GM21619 (cell line): ENCODE measurements around the gene RNF41.
"Not testable (repeated sequence)": the region's sequence is repeated elsewhere in the genome, so short reads cannot be mapped to it uniquely, and the experiment has no call there.

Experiments used
- ATAC-seq: cut with Tn5 transposase; IDR thresholded peaks from one replicate; pipeline ENCODE4 v1.9.1; 2021; ENCODE audit not compliant: unreplicated experiment

Gene RNF41

GRCh38 chr12:56221757-56222530 lies at the start of gene RNF41:
TSS of gene RNF41 (minus strand) at chr12:56221922. CDS start at chr12:56214047, 7,875 bp downstream.
- peak; percentile 83 for ATAC-seq

DNA sequence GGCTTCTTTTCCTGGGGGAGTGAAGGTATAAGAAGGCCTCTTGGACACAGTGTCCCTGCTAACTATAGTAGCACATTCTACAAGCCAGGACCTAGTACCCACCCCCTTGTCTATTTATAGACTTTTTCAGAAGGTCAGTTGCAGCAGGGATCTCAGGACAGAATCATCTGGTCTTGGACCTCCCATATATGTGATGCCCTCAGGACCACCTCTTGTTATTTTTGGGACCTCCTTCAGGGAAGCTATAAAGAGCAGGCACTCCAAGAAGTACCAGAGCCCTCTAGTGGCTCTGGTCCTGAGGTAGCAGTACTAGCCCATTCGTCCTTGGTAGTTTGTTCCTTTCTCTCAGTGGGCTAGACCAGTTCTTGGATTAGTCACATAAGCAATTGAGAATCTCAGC lies 49.3 kb upstream of the RNF41 start:
- ATAC-seq: no peak

- ATAC-seq: peak; percentile 6
Observed at GRCh38 chr12:56267443-56268071, 45.8 kb upstream of the RNF41 start.

DNA sequence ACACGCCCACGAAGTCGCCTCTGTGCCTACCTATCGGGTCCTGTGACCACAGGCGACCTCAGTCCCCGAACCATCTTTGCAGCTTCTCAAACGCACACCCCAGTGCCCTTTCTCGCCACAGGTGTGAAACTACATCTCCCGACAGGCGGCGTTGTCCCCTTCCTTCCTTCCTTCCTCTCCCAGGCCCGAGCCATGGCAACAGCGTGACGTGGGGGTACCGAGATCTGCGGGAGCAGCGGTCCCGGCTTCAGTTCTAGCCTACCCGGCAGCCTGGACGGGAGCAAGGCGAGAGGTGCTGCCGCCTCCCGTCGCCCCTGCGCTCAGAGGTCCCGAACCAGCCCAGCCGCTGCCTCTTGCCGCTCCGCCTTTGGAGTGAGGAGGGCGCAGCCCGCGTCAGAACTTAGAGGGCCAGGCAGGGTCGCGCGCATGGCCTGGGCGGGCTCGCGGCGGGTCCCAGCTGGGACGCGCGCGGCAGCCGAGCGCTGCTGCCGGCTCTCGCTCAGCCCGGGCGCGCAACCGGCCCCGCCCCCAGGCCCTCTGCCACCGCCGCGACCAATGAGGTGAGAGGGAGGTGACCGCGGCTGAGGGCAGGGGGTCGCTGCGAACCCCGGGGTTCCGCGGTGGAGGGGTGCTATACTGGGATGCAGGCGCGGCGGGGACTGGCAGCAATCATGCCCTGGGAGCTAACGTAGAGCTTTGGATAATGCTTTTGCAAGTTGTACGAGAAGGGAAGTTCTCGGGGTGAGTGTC lies 45.1 kb upstream of the RNF41 start, which contains the start of gene COQ10A:
COQ10A (plus strand) TSS at position 250 of the 750 bp plus-strand sequence; CDS start at position 427, 177 bp downstream.
- peak; percentile 84 for ATAC-seq

DNA sequence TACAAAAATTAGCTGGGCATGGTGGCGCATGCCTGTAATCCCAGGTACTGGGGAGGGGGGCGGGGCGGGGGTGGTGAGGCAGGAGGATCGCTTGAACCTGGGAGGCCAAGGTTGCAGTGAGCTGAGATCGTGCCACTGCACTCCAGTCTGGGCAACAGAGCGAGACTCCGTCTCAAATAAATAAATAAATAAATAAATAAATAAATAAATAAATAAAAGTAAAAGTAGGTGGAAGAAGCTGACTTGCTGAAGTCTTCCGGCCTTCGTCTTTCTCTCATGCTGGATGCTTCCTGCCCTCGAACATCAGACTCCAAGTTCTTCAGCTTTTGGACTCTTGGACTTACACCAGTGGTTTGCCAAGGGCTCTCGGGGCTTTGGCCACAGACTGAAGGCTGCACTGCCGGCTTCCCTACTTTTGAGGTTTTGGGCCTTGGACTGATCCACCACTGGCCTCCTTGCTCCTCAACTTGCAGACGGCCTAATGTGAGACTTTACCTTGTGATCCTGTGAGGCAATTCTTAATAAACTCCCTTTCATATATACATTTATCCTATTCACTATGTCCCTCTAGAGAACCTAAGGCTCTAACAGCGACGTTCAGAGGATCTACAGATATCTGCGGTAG lies 44.5 kb upstream of the RNF41 start:
- ATAC-seq: not testable (repeated sequence)

GRCh38 chr12:56262955-56263354 lies 41.2 kb upstream of the RNF41 start:
- not testable (repeated sequence) for ATAC-seq

- ATAC-seq: no peak
Observed at GRCh38 chr12:56261503-56262232, 39.9 kb upstream of the RNF41 start.

GRCh38 chr12:56260921-56261320 lies 39.2 kb upstream of the RNF41 start:
- no peak for ATAC-seq

DNA sequence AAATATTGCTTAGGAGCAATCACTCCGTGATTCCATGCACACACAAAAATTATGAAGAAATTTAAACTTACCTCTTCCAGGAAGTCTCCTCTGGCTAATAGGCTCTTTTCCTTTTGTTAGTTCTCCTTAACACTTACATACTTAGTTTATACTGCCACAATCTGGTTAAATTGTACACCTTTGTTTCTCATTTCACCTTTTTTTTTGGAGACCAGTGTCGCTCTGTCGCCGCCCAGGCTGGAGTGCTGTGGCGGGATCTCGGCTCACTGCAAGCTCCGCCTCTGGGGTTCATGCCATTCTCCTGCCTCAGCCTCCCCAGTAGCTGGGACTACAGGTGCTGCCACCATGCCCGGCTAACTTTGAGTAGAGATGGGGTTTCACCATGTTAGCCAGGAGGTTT lies 38.7 kb upstream of the RNF41 start:
- ATAC-seq: no peak

DNA sequence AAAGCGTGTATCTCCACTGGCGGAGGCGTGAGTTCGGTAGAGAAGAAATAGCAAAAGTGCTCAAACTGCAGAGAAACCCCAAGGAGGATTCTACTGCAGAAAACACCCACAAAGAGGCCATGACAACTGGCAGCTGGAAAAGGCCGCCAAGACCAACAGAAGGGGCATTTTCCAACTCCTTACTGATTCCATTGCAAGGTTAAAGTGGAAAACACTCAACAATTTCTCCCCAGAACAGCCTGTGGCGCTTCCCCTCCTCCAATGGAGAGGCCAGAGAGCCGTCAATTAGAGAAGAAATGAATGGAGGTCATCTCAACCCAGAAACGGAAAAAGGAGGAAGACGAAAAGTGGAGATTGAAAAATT lies 37.1 kb upstream of the RNF41 start:
- ATAC-seq: no peak

DNA sequence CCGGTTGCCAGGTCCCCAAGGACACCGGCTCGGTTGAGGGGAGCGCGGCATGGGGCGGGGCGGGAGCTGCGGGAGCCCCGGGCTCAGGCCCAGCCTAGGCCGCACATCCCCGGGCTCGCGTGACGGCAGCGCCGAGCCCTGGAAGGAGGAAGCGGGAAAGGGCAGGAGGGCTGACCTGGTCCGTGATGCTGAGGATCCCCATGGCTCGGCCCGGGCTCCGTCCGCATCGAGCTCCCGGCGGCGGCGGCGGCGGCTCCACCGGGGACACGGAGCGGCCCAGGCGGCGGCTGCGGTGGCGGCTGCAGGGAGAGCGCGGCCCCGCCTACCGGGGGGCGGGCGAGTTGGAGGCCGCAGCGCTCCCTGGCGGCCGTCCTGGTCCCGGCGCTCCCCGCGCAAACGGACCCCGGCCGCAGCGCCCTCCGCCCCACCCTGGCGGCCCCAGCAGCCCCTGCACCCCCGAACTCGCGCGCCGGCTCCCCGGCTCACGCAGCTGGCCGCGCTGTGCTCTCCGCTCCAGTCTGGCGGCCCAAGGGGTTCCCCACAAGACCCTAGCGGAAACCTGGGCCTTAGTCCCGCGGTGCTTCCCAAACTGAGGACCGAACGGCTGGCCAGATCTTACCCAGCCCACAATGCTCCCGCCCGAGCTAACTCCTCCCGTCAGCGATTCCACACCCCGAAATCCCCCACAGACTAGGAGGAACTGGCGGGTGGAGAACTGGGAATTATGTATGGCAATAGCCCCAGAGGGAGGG lies 36.5 kb upstream of the RNF41 start, which contains the start of gene ANKRD52:
ANKRD52 (minus strand) TSS at position 317 of the 752 bp plus-strand sequence; CDS start at position 202, 115 bp downstream.
- ATAC-seq: peak; percentile 87

GRCh38 chr12:56257491-56258067 lies 35.9 kb upstream of the RNF41 start:
- ATAC-seq: peak; percentile 10

GRCh38 chr12:56257071-56257470 lies 35.3 kb upstream of the RNF41 start:
- no peak for ATAC-seq

DNA sequence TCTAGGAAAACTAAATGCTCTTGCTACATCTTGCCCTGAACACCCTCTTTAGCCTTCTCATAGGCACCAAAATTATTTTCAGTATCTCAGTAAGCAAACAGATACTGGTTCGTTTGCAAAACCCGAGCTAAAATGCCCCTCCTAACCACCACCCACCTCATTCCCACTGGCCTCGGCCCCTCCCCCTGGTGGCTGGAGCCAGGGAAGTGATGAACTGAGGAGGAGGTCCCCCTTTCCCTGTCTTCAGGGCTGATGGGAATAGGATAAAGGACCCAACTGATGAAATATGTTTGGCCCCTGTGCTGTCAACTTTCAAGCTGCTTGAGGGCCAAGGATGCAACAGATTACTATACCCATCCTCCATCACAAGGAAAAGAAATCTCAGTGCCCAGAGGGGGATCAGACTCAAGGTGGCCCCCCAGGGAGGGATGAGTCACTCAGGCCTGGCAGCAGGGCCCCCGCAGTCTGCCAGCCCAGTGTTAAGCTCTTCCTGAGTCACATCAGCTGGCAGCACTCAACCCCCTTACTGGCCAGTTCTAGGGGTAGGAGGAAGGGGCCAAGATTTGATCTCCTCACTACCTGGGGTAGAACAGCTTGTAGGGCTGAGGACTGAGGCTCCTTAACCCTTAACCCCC lies 34.7 kb upstream of the RNF41 start:
- ATAC-seq: no peak

DNA sequence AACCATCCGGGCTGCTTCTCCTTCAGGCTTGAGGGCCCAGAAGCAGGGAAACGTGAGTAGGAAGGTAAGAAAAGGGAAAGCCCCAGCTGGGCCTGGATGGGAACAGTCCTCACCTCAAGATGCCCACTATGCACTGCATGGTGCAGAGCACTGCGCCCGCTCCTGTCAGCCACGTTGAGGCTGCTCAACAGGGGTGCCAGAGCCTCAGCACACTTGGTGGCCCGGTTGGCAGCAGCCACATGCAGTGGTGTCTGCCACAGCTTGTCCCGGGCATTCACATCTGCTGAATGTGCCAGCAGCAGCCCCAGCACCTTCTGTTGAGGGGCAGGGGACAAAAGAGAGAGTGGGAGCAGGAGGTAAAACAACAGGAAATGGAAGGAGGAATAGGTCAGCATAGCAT lies 33.9 kb upstream of the RNF41 start:
- ATAC-seq: no peak

DNA sequence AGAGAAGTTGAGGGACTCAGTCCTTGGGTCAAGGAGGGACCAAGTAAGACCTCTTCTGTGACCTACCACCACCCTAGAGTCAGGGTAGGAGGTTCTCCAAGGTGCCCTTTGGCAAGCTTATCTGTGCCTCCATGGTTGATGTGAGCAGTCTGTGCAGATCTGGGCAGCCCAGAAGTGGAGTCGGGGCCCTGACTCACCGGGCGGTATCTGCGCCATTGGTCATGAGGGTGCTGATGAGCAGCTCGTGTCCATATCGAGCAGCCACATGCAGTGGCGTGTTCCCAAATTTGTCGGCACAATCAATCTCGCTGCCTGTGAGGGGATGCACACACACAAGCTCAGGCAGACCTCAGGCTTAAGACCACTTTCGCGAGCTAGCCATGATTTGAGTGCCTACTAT lies 31.4 kb upstream of the RNF41 start:
- no peak for ATAC-seq

DNA sequence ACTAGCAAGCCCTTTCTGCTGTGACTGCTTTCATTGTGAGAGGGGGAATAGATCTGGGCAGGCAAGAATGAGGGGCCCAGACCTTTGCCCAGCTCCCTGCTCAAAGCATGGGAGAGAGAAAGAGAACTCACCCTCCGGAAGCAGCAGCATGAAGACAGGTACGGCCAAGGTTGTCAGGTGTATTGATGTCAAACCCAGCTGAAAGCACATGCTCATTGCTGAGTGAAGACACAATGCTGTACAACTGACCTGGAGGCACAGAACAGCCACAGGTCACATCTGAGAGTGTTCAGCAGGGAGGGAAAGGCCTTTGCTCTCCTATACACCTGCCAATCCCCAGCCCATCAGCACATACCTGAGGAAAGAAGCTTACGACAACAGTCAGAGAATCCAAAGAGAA lies 30.9 kb upstream of the RNF41 start:
- ATAC-seq: no peak

DNA sequence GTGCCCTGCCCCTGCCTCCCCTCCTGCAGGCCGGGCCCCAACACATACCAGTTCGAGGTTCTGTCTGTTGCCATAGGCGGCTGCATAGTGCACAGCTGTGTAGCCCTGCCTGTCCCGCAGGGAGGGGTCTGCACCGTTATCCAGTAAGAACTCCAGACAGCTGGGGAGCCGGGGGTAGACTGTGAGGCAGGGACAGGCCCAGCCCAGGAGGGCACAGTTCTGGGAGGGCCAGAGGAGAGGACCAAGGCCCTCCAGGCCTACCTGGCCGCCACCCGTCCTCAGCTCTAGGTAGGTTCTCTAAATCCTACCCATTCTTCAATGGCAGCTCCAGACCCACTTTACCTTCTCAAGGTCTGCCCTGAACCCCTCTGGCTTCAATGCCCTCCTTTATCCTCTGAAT lies 27.0 kb upstream of the RNF41 start:
- no peak for ATAC-seq

GRCh38 chr12:56247923-56248322 lies 26.2 kb upstream of the RNF41 start:
- no peak for ATAC-seq
